Chondrocyte (in vitro differentiated cells): Measurements from ENCODE around the gene GTF2IRD1. TPM values are rescaled to one million over a fixed set of nuclear protein-coding genes. Genes with fewer than 3 reads are reported as not detected.

ENCODE experiments used
- DNase-seq: peaks from one replicate; pipeline ENCODE4 v3.0.0; 2021; ENCODE audit warnings: mixed read lengths, low spot score
- H3K27ac Mint-ChIP-seq: one replicate; pipeline ENCODE4 v1.8.0; 2021; ENCODE audit warnings: mild to moderate bottlenecking, moderate library complexity, mixed read lengths; ENCODE audit not compliant: unreplicated experiment
- H3K27me3 Mint-ChIP-seq: 2 replicates; pipeline ENCODE4 v1.8.0; 2021; ENCODE audit warnings: low read depth, mixed read lengths
- H3K36me3 Mint-ChIP-seq: 2 replicates; pipeline ENCODE4 v1.8.0; 2021; ENCODE audit warnings: low read depth, mixed read lengths
- H3K4me1 Mint-ChIP-seq: 2 replicates; pipeline ENCODE4 v1.8.0; 2021; ENCODE audit warnings: low read depth, mild to moderate bottlenecking, mixed read lengths
- H3K4me3 Mint-ChIP-seq: one replicate; pipeline ENCODE4 v1.8.0; 2021; ENCODE audit warnings: mild to moderate bottlenecking, moderate library complexity, mixed read lengths; ENCODE audit not compliant: unreplicated experiment
- H3K9me3 Mint-ChIP-seq: 2 replicates; pipeline ENCODE4 v1.8.0; 2021; ENCODE audit warnings: low read depth, mixed read lengths
- total RNA-seq: library from RNA; stranded (reverse); gene quantifications from 3 replicates; pipeline ENCODE4 v1.2.1, GENCODE V29; 2021
- TF ChIP-seq, protein P1 (sequence below): fragments of 200-600 bp; sonication (generic); IDR thresholded peaks from 2 replicates; pipeline ENCODE4 v1.5.0; 2021; ENCODE audit warnings: antibody characterized with exemption, mild to moderate bottlenecking, moderate library complexity

GTF2IRD1 gene
- total RNA-seq, 1 donor from 2014 or later, result 48.5 TPM

DNA sequence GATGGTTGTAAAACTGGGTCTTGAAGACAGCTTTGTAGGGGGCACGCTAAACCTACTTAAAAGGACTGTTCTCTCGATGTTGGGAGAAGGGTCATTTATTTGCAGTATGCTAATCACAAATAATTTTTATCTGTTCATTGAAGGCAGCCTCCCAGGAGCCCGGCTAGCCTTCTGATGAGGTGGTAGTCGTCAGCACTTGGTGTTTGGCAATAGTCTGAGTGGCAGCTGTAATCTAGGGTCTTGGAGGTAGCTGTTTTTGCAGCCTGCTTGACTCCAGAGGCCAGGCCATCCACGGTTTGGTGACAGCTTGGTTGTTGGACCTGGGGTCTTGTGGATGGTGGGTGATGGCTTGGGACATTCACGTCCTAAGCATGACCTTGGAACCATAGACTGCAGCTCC is 2.2 kb downstream of the GTF2IRD1 start:
- no peak overlapping the region for H3K4me3 Mint-ChIP-seq
- no peaks in the 10 kb centered on the region for H3K9me3 Mint-ChIP-seq
- peaks cover 29% of the 10 kb centered on the region for H3K4me1 Mint-ChIP-seq
- H3K36me3 Mint-ChIP-seq, result no peaks in the 10 kb centered on the region
- DNase-seq, result no peak
- no peak overlapping the region for H3K27ac Mint-ChIP-seq
- no peaks in the 10 kb centered on the region for H3K27me3 Mint-ChIP-seq
- TF ChIP-seq, protein P1, sequence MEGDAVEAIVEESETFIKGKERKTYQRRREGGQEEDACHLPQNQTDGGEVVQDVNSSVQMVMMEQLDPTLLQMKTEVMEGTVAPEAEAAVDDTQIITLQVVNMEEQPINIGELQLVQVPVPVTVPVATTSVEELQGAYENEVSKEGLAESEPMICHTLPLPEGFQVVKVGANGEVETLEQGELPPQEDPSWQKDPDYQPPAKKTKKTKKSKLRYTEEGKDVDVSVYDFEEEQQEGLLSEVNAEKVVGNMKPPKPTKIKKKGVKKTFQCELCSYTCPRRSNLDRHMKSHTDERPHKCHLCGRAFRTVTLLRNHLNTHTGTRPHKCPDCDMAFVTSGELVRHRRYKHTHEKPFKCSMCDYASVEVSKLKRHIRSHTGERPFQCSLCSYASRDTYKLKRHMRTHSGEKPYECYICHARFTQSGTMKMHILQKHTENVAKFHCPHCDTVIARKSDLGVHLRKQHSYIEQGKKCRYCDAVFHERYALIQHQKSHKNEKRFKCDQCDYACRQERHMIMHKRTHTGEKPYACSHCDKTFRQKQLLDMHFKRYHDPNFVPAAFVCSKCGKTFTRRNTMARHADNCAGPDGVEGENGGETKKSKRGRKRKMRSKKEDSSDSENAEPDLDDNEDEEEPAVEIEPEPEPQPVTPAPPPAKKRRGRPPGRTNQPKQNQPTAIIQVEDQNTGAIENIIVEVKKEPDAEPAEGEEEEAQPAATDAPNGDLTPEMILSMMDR, result no peak

DNA sequence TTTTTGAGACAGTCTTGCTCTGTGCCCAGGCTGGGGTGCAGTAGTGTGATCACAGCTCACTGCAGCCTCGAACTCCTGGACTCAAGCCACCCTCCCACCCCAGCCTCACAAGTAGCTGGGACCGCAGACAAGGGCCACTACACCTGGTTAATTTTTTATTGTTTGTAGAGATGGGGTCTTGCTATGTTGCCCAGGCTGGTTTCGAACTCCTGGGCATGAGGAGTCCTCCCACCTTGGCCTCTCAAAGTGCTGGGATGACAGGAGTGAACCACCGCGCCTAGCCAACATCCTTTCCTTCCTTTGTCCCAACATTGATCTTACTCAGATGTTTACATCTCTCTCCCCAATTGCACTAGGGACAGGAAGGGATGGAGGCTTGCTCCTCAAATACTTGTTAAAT is 3.3 kb downstream of the GTF2IRD1 start:
- TF ChIP-seq, protein P1, result no peak
- no peak for DNase-seq
- Mint-ChIP-seq H3K27ac (peak overlapping the region; percentile 22), H3K4me1 (peaks cover 29% of the 10 kb centered on the region), H3K27me3 (no peaks in the 10 kb centered on the region), H3K9me3 (no peaks in the 10 kb centered on the region), H3K36me3 (no peaks in the 10 kb centered on the region), H3K4me3 (no peak overlapping the region)

DNA sequence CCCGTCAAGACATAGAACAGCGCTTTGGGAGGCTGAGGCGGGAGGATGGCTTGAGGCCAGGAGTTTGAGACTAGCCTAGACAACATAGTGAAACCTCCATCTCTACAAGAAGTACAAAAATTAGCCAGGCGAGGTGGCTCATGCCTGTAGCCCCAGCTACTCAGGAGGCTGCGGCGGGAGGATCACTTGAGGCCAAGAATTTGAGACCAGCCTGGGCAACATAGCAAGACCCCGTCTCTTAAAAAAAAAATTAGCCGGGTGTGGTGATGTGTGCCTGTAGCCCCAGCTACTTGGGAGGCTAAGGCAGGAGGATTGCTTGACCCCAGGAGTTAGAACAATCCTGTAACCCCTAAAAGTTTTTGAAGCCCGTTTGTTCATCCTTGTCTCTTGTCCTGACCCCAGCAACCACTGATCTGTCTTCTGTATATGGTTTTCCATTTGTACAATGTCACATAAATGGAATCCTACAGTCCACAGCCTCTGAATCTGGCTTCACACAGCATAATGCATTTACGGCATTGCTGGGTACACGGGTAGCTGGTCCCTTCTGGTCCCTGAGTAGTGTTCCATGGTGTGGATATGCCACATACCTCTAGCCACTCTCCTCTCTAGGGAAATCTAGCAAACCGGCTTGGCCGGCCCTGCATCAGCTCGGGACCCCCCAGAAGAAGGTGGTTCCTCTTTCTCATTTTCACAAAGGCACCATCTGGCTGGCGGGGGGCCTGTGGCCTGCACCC is 8.4 kb downstream of the GTF2IRD1 start:
- Mint-ChIP-seq H3K9me3 (no peaks in the 10 kb centered on the region), H3K4me1 (peaks cover 21% of the 10 kb centered on the region), H3K27ac (no peak overlapping the region), H3K36me3 (no peaks in the 10 kb centered on the region), H3K27me3 (no peaks in the 10 kb centered on the region), H3K4me3 (no peak overlapping the region)
- no peak for DNase-seq
- TF ChIP-seq, protein P1, result no peak

DNA sequence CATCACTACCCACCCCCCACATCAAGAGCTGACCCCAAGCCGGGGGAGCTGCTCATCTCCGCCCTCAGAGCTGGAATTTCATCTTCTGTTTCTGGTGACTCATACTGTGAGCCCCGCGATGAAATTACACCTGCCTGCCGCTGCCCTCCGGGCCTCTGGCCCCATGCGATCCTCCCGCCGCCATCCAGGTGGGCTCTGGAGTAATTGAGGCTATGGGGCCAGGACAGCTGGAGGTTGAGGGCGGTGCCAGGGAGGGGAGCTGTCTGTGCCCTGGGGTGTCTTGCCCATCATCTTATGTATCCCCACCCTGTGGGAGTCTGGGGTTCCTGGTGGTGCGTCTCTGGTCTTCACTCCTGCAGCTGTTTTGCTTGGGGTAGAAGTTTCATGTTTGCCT is 9.0 kb downstream of the GTF2IRD1 start:
- TF ChIP-seq, protein P1, result no peak
- H3K27me3 Mint-ChIP-seq, result no peaks in the 10 kb centered on the region
- no peak overlapping the region for H3K27ac Mint-ChIP-seq
- H3K9me3 Mint-ChIP-seq, result no peaks in the 10 kb centered on the region
- no peaks in the 10 kb centered on the region for H3K36me3 Mint-ChIP-seq
- DNase-seq, result no peak
- peaks cover 16% of the 10 kb centered on the region for H3K4me1 Mint-ChIP-seq
- no peak overlapping the region for H3K4me3 Mint-ChIP-seq

DNA sequence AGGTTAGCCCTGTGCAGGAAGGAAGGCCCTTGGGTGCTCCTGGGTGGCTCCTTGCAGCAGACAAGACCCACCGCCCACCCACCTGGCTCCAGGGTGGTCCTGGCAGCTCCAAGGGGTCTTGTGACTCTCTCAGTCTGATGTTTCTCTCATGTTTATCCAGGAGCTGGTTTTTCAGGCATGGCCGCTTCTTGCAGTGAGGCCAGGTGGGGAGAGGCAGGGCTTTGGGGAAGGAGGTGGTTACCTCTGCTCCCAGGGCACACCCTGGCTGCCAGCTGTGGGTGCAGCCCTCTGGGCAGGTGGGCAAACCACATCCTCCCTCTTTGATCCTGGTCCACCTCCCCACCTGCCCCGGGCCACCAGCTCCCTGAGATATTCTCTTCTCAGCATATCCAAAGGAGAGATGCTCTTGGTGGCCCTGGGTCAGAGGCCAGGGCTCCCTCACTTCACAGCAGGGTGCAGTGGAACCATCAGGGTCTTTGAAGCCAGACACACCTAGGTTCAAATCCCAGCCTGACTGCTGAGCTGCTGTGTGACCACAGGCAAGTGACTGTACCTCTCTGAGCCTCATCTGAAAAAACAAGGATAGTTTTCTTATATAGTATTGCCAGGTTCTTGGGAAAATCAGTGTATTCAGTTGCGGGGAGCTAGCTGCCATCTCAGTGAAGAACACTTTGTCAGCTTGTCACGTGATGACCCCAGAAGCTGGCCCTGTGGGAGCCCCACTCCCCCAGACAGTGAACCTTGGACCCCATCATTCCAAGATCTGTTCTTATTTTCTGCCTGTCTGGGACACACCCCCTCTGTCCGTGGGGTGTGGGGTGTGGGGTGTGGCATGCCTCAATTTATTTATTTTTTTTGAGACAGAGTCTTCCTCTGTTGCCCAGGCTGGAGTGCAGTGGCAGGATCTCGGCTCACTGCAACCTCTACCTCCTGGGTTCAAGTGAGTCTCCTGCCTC is 11.5 kb downstream of the GTF2IRD1 start:
- Mint-ChIP-seq H3K36me3 (no peaks in the 10 kb centered on the region), H3K27me3 (no peaks in the 10 kb centered on the region), H3K4me3 (no peak overlapping the region), H3K4me1 (peaks cover 15% of the 10 kb centered on the region), H3K27ac (no peak overlapping the region), H3K9me3 (no peaks in the 10 kb centered on the region)
- no peak for DNase-seq
- TF ChIP-seq, protein P1, result no peak
